Neural cell (in vitro differentiated cells): ENCODE results near the gene CCDC12. TPM values are rescaled to one million over a fixed set of nuclear protein-coding genes. Genes with fewer than 3 reads are reported as not detected.

Source experiments
- H2AFZ ChIP-seq: fragments of 200-600, 300-800 bp; sonication (generic), shearing (Covaris generic); 2 replicates; pipeline ENCODE4 v1.6.0; 2014; ENCODE audit warnings: low read depth, mild to moderate bottlenecking, antibody characterized with exemption, low read length, moderate library complexity
- H3F3A ChIP-seq: fragments of 200-600 bp; shearing (Covaris generic); 2 replicates; pipeline ENCODE4 v1.6.1; 2016; ENCODE audit warnings: mild to moderate bottlenecking, moderate library complexity, mixed read lengths, antibody characterized with exemption, low read length; ENCODE audit not compliant: insufficient read depth, poor library complexity, severe bottlenecking
- H3K27ac ChIP-seq: fragments of 200-600, 300-800 bp; sonication (generic), shearing (Covaris generic); 2 replicates; pipeline ENCODE4 v1.5.1; 2014; ENCODE audit warnings: mild to moderate bottlenecking, low read length, moderate library complexity
- H3K27me3 ChIP-seq: fragments of 300-800, 200-600 bp; sonication (generic), shearing (Covaris generic); 2 replicates; pipeline ENCODE4 v1.6.0; 2014; ENCODE audit warnings: mild to moderate bottlenecking, low read depth, low read length, moderate library complexity; ENCODE audit not compliant: insufficient read depth
- H3K36me3 ChIP-seq: fragments of 300-800, 200-600 bp; sonication (generic), shearing (Covaris generic); 2 replicates; pipeline ENCODE4 v1.5.1; 2014; ENCODE audit warnings: mild to moderate bottlenecking, antibody characterized with exemption, low read length, moderate library complexity; ENCODE audit not compliant: insufficient read depth
- H3K4me2 ChIP-seq: fragments of 300-800, 200-600 bp; sonication (generic), shearing (Covaris generic); 2 replicates; pipeline ENCODE4 v1.6.0; 2014; ENCODE audit warnings: mild to moderate bottlenecking, low read length
- H3K4me3 ChIP-seq: fragments of 300-800, 200-600 bp; sonication (generic), shearing (Covaris generic); 2 replicates; pipeline ENCODE4 v1.5.1; 2014; ENCODE audit warnings: mild to moderate bottlenecking, low read length, moderate library complexity
- H3K79me2 ChIP-seq: fragments of 200-600 bp; shearing (Covaris generic); replicated peaks from 2 replicates; pipeline ENCODE4 v1.6.0; 2014; ENCODE audit warnings: mild to moderate bottlenecking, low read length, moderate library complexity; ENCODE audit not compliant: insufficient read depth
- H3K9ac ChIP-seq: fragments of 300-800, 200-600 bp; sonication (generic), shearing (Covaris generic); 2 replicates; pipeline ENCODE4 v1.6.1; 2016; ENCODE audit warnings: mild to moderate bottlenecking, low read length, mixed read lengths
- H3K9me2 ChIP-seq: fragments of 200-600 bp; shearing (Covaris generic); 2 replicates; pipeline ENCODE4 v1.6.1; 2016; ENCODE audit warnings: mild to moderate bottlenecking, low read length, mixed read lengths; ENCODE audit not compliant: insufficient read depth
- H3K9me3 ChIP-seq: fragments of 200-600, 300-800 bp; sonication (generic), shearing (Covaris generic); 2 replicates; pipeline ENCODE4 v1.6.1; 2016; ENCODE audit warnings: mild to moderate bottlenecking, mixed run types, low read length, moderate library complexity, mixed read lengths
- H4K20me1 ChIP-seq: fragments of 200-600 bp; shearing (Covaris generic); 2 replicates; pipeline ENCODE4 v1.6.1; 2016; ENCODE audit warnings: mild to moderate bottlenecking, mixed run types; ENCODE audit not compliant: insufficient read depth
- CTCF ChIP-seq: fragments of 450-650 bp; IDR thresholded peaks from 2 replicates; pipeline ENCODE4 v1.5.1; 2014; ENCODE audit warnings: antibody characterized with exemption, mild to moderate bottlenecking, moderate library complexity; ENCODE audit not compliant: poor library complexity, severe bottlenecking
- EP300 ChIP-seq: fragments of 450-650 bp; conservative IDR thresholded peaks from 2 replicates; pipeline ENCODE4 v1.6.1; 2014; ENCODE audit warnings: antibody characterized with exemption, mild to moderate bottlenecking, moderate library complexity; ENCODE audit not compliant: poor library complexity, severe bottlenecking
- EZH2 ChIP-seq: fragments of 200-600, 300-800 bp; shearing (Covaris generic), sonication (generic); IDR thresholded peaks from 2 replicates; pipeline ENCODE4 v1.6.1; 2014; ENCODE audit warnings: antibody characterized with exemption, low read length, borderline replicate concordance, mild to moderate bottlenecking; ENCODE audit not compliant: insufficient read depth, poor library complexity, severe bottlenecking
- MXI1 ChIP-seq: fragments of 450-650 bp; conservative IDR thresholded peaks from 2 replicates; pipeline ENCODE4 v1.6.1; 2014; ENCODE audit warnings: antibody characterized with exemption, mild to moderate bottlenecking; ENCODE audit not compliant: poor library complexity, severe bottlenecking
- POLR2AphosphoS5 ChIP-seq: IDR thresholded peaks from 2 replicates; pipeline ENCODE4 v1.6.1; 2012
- RAD21 ChIP-seq: fragments of 450-650 bp; conservative IDR thresholded peaks from 2 replicates; pipeline ENCODE4 v1.6.1; 2014; ENCODE audit warnings: antibody characterized with exemption, mild to moderate bottlenecking, moderate library complexity
- REST ChIP-seq: IDR thresholded peaks from 2 replicates; pipeline ENCODE4 v1.6.1; 2012; ENCODE audit warnings: borderline replicate concordance
- SMC3 ChIP-seq: fragments of 450-650 bp; conservative IDR thresholded peaks from 2 replicates; pipeline ENCODE4 v1.6.1; 2014; ENCODE audit warnings: antibody characterized with exemption, mild to moderate bottlenecking, moderate library complexity; ENCODE audit not compliant: poor library complexity
- TAF1 ChIP-seq: IDR thresholded peaks from 2 replicates; pipeline ENCODE4 v1.6.1; 2012; ENCODE audit warnings: low read depth
- polyA plus RNA-seq: library from polyadenylated mRNA; depleted of rRNA; stranded (reverse); fragments of >200 nt; gene quantifications from 2 replicates; pipeline ENCODE4 v1.2.3, GENCODE V29; 2014

CCDC12 gene
- polyA plus RNA-seq, 1 donor from 2014 or later: 46.4 TPM

GRCh38 chr3:46925585-46925934, 51.0 kb downstream of the CCDC12 start:
- H3K9me3 ChIP-seq: no peaks in the 10 kb centered on the region
- H3K79me2 ChIP-seq: peaks cover 5% of the 10 kb centered on the region
- no peak overlapping the region for H3K4me2 ChIP-seq
- H3F3A ChIP-seq: no peaks in the 10 kb centered on the region
- no peaks in the 10 kb centered on the region for H3K36me3 ChIP-seq
- no peak overlapping the region for H2AFZ ChIP-seq
- H3K4me3 ChIP-seq: no peak overlapping the region
- H4K20me1 ChIP-seq: no peaks in the 10 kb centered on the region
- H3K27me3 ChIP-seq: no peaks in the 10 kb centered on the region
- H3K9me2 ChIP-seq: no peaks in the 10 kb centered on the region
- H3K9ac ChIP-seq: no peak overlapping the region
- no peak overlapping the region for H3K27ac ChIP-seq
- no peak for TF ChIP-seq EZH2
- TF ChIP-seq POLR2AphosphoS5: no peak

GRCh38 chr3:46924921-46925584, 51.5 kb downstream of the CCDC12 start:
- Histone ChIP-seq H4K20me1 (no peaks in the 10 kb centered on the region), H3K36me3 (no peaks in the 10 kb centered on the region)
- no peak for TF ChIP-seq EP300
- TF ChIP-seq POLR2AphosphoS5: no peak
- TF ChIP-seq TAF1: no peak
- no peak for TF ChIP-seq SMC3
- no peak for TF ChIP-seq CTCF
- TF ChIP-seq RAD21: no peak
- TF ChIP-seq EZH2: no peak
- no peak for TF ChIP-seq MXI1
- no peak for TF ChIP-seq REST

More at GRCh38 chr3:46924921-46925584, 51.5 kb downstream of the CCDC12 start:
- peaks cover 5% of the 10 kb centered on the region for H3K79me2 ChIP-seq
- H3K9ac ChIP-seq: no peak overlapping the region
- H3K4me2 ChIP-seq: no peak overlapping the region
- H3F3A ChIP-seq: no peaks in the 10 kb centered on the region
- no peak overlapping the region for H3K4me3 ChIP-seq
- H3K9me3 ChIP-seq: no peaks in the 10 kb centered on the region
- H2AFZ ChIP-seq: no peak overlapping the region
- no peaks in the 10 kb centered on the region for H3K9me2 ChIP-seq
- H3K27ac ChIP-seq: no peak overlapping the region
- H3K27me3 ChIP-seq: no peaks in the 10 kb centered on the region
